ENCODE measurements around the gene PNPT1. TPM values are rescaled to one million over a fixed set of nuclear protein-coding genes. Genes with fewer than 3 reads are reported as not detected.

The PNPT1 gene
- total RNA-seq, 1 donor from 2014 or later = 17.8 TPM

DNA sequence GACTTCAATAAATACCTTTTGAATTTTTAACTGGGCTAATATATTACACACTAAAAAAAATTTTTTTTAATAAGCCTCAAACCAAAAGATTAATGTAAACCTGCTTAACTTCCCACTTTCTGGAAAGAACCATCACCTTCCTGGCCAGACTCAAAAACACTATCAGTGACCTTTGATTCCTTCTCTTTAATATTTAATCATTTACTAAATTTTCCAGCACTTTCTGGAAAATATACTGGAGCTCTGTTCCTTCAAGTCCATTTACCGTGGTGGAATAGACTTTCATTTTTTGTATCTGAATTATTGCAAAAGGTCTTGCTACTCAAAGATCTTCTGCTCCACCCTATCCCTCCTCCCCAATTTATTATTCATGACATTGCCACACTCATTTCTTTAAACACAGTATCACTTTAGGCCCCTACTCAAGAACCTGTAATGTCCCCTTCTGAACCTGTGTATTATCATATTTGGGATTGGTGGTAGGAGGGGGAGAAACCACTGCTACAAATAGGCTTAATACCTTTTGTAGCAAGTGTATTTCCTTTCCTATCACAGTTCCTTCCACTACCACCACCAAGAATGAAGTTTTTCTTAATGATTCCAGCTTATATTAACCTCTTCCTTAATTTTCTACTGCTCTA is 83.6 kb downstream of the PNPT1 start:
- Mint-ChIP-seq H3K9me3 (ENCODE audit: unreplicated experiment) (no peaks in the 10 kb centered on the region), H3K4me1 (ENCODE audit: unreplicated experiment) (peaks cover 6% of the 10 kb centered on the region), H3K27ac (ENCODE audit: unreplicated experiment) (no peak overlapping the region), H3K36me3 (ENCODE audit: unreplicated experiment) (peaks cover 27% of the 10 kb centered on the region), H3K27me3 (ENCODE audit: unreplicated experiment) (no peaks in the 10 kb centered on the region), H3K4me3 (ENCODE audit: unreplicated experiment) (no peak overlapping the region)
- TF ChIP-seq, protein P1, sequence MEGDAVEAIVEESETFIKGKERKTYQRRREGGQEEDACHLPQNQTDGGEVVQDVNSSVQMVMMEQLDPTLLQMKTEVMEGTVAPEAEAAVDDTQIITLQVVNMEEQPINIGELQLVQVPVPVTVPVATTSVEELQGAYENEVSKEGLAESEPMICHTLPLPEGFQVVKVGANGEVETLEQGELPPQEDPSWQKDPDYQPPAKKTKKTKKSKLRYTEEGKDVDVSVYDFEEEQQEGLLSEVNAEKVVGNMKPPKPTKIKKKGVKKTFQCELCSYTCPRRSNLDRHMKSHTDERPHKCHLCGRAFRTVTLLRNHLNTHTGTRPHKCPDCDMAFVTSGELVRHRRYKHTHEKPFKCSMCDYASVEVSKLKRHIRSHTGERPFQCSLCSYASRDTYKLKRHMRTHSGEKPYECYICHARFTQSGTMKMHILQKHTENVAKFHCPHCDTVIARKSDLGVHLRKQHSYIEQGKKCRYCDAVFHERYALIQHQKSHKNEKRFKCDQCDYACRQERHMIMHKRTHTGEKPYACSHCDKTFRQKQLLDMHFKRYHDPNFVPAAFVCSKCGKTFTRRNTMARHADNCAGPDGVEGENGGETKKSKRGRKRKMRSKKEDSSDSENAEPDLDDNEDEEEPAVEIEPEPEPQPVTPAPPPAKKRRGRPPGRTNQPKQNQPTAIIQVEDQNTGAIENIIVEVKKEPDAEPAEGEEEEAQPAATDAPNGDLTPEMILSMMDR (IDR thresholded peaks at IDR 0.05) = no peak
- DNase-seq (ENCODE audit: extremely low spot score, unreplicated experiment) = no peak

DNA sequence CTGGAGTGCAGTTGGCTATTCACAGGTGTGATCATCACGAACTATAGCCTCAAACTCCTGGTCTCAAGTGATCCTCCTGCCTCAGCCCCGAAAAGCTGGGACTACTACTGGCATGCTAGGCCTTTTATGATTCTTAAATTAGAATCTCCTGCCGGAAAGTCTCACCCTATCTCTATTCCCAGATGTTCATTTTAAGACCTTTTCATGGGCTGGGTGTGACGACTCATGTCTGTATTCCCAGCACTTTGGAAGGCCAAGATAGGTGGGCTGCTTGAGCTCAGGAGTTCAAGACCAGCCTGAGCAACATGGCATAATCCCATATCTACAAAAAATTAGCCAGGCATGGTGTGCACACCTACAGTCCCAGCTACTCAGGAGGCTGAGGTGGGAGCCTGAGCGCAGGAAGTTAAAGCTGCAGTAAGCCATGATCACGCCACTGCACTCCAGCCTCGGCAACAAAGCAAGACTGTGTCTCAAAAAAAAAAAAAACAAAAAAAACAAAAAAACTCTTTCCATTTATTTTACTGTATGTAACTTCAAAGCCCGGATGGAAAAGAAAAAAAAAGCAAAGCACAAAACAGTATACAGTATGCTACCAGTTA is 84.3 kb downstream of the PNPT1 start:
- H3K9me3 Mint-ChIP-seq (ENCODE audit: unreplicated experiment) = no peaks in the 10 kb centered on the region
- no peak overlapping the region for H3K4me3 Mint-ChIP-seq (ENCODE audit: unreplicated experiment)
- H3K27ac Mint-ChIP-seq (ENCODE audit: unreplicated experiment) = no peak overlapping the region

DNA sequence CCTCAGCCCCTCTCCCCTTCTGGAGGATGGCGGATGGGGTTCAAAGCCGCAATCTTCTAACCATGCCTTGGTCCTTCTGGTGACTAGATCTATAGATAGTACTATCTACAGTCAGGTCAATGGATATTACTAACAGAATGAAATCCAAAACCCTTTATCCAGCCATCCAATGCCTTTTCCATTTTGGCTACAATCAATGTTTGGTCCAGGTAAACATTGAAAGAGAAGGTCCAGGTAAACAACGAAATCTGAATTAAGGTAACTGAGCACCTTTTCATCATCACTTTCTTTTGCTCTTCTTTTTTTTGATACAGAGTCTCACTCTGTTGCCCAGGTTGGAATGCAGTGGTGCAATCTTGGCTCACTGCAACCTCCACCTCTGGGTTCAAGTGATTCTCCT is 85.9 kb downstream of the PNPT1 start:
- peaks cover 15% of the 10 kb centered on the region for H3K4me1 Mint-ChIP-seq (ENCODE audit: unreplicated experiment)
- H3K9me3 Mint-ChIP-seq (ENCODE audit: unreplicated experiment) = no peaks in the 10 kb centered on the region
- no peak overlapping the region for H3K27ac Mint-ChIP-seq (ENCODE audit: unreplicated experiment)
- H3K4me3 Mint-ChIP-seq (ENCODE audit: unreplicated experiment) = no peak overlapping the region
- H3K27me3 Mint-ChIP-seq (ENCODE audit: unreplicated experiment) = no peaks in the 10 kb centered on the region
- TF ChIP-seq, protein P1 (IDR thresholded peaks at IDR 0.05) = no peak
- no peak for DNase-seq (ENCODE audit: extremely low spot score, unreplicated experiment)
- peaks cover 12% of the 10 kb centered on the region for H3K36me3 Mint-ChIP-seq (ENCODE audit: unreplicated experiment)

More for the DNA sequence above, 84.3 kb downstream of the PNPT1 start:
- Mint-ChIP-seq H3K27me3 (ENCODE audit: unreplicated experiment) (no peaks in the 10 kb centered on the region), H3K4me1 (ENCODE audit: unreplicated experiment) (peaks cover 7% of the 10 kb centered on the region), H3K36me3 (ENCODE audit: unreplicated experiment) (peaks cover 25% of the 10 kb centered on the region)
- TF ChIP-seq, protein P1 (IDR thresholded peaks at IDR 0.05) = no peak
- no peak for DNase-seq (ENCODE audit: extremely low spot score, unreplicated experiment)

DNA sequence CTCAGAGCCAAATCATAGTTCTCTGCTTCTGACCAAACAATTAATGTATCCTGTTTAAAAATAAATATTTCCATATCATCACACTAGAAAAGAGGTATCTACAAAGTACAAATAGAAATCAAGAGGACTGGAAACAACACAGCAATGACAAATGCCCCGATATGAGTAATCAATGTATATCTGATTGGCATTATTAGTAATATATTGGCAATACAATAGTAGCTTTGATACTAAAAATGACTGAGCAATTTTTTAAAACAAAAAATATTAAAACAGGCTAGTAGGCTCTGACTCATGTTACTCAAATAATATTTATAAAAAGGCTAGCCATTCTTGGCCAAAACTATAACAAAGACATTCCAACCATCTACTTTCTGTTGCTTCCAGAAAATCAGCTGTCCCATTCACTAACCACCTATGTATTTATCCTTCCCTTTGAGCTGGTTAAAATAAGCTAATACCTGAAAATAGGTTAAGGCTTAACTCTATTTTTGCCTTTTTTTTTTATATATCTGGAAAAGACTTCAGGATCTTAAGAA is 89.5 kb downstream of the PNPT1 start:
- no peak overlapping the region for H3K4me3 Mint-ChIP-seq (ENCODE audit: unreplicated experiment)
- peaks cover 12% of the 10 kb centered on the region for H3K4me1 Mint-ChIP-seq (ENCODE audit: unreplicated experiment)
- TF ChIP-seq, protein P1 (IDR thresholded peaks at IDR 0.05) = no peak
- peaks cover 19% of the 10 kb centered on the region for H3K36me3 Mint-ChIP-seq (ENCODE audit: unreplicated experiment)
- peak overlapping the region; percentile 86 for H3K27ac Mint-ChIP-seq (ENCODE audit: unreplicated experiment)
- DNase-seq (ENCODE audit: extremely low spot score, unreplicated experiment) = no peak
- H3K27me3 Mint-ChIP-seq (ENCODE audit: unreplicated experiment) = no peaks in the 10 kb centered on the region
- H3K9me3 Mint-ChIP-seq (ENCODE audit: unreplicated experiment) = no peaks in the 10 kb centered on the region

DNA sequence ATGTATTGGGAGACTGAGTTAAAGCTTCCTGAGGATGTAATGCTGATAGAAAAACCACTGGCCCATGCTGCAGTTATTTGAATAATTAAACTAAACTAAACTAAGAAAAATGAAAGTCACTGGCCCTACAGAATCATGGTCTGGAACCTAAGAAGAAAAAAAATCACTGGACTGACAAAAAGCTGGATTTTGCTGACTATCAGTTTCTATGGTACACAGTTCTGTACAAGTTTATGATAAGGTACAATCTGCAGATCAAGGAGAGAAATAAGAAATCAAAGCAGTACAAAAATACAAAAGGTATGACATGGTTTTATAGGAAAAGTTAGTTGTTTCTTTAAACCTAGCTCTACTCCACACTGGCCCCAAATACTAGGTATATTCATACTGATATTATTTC is 91.8 kb downstream of the PNPT1 start:
- peaks cover 12% of the 10 kb centered on the region for H3K4me1 Mint-ChIP-seq (ENCODE audit: unreplicated experiment)
- H3K4me3 Mint-ChIP-seq (ENCODE audit: unreplicated experiment) = no peak overlapping the region
- no peaks in the 10 kb centered on the region for H3K27me3 Mint-ChIP-seq (ENCODE audit: unreplicated experiment)
- TF ChIP-seq, protein P1 (IDR thresholded peaks at IDR 0.05) = no peak
- H3K27ac Mint-ChIP-seq (ENCODE audit: unreplicated experiment) = no peak overlapping the region
- peaks cover 29% of the 10 kb centered on the region for H3K36me3 Mint-ChIP-seq (ENCODE audit: unreplicated experiment)
- H3K9me3 Mint-ChIP-seq (ENCODE audit: unreplicated experiment) = no peaks in the 10 kb centered on the region
- no peak for DNase-seq (ENCODE audit: extremely low spot score, unreplicated experiment)

All from osteocyte (in vitro differentiated cells).